Panc1 (cell line): ENCODE measurements around the gene OR8G5. TPM values are rescaled to one million over a fixed set of nuclear protein-coding genes. Genes with fewer than 3 reads are reported as not detected.
"Not testable (repeated sequence)": the region's sequence is repeated elsewhere in the genome, so short reads cannot be mapped to it uniquely, and the experiment has no call there.

Experiments used
- ATAC-seq: fragments of 200-7000 bp; cut with Tn5 transposase; 2 replicates; pipeline ENCODE4 v1.9.1; 2020; ENCODE audit warnings: mild to moderate bottlenecking, moderate library complexity
- BruUV-seq: library from RNA; stranded (reverse); fragments of 400-500 nt; replicated peaks from 2 replicates; lab custom pipeline; 2021; lab: Mats Ljungman, UMichigan
- CTCF ChIA-PET: fragments of 300-600 bp; sonication (Branson Sonifier 250); formaldehyde crosslinking; loops from one replicate; lab custom pipeline; 2022; ENCODE audit warnings: antibody characterized with exemption; lab: Charles Lee
- POLR2A ChIA-PET: fragments of 300-600 bp; sonication (Branson Sonifier 250); formaldehyde crosslinking; loops from one replicate; lab custom pipeline; 2022; ENCODE audit warnings: antibody characterized with exemption; lab: Charles Lee
- DNase-seq: peaks from one replicate; pipeline ENCODE4 v3.0.0-alpha.2; 2010; ENCODE audit warnings: low read depth, low spot score
- H3K27ac ChIP-seq: 2 replicates; pipeline ENCODE4 v1.5.1; 2011; ENCODE audit warnings: mild to moderate bottlenecking, low read length, inconsistent platforms
- H3K27me3 ChIP-seq: fragments of 200-500 bp; sonication (Bioruptor generic); 2 replicates; pipeline ENCODE4 v1.6.0; 2014; ENCODE audit warnings: low read length, inconsistent platforms; ENCODE audit not compliant: control insufficient read depth, insufficient read depth
- H3K36me3 ChIP-seq: fragments of 200-500 bp; sonication (Bioruptor generic); 2 replicates; pipeline ENCODE4 v1.5.1; 2014; ENCODE audit warnings: inconsistent platforms, mild to moderate bottlenecking, low read length, moderate library complexity; ENCODE audit not compliant: control insufficient read depth, insufficient read depth
- H3K4me1 ChIP-seq: 2 replicates; pipeline ENCODE4 v1.5.1; 2011; ENCODE audit warnings: inconsistent platforms, mild to moderate bottlenecking, low read length, moderate library complexity; ENCODE audit not compliant: control insufficient read depth, insufficient read depth
- H3K4me3 ChIP-seq, 2 experiments: 2 replicates each; pipeline ENCODE4 v1.5.1; 2011 to 2012; ENCODE audit warnings: low read depth in 2 of 2, low read length in 2 of 2, mild to moderate bottlenecking in 2 of 2, inconsistent platforms in 1 of 2, moderate library complexity in 1 of 2
- H3K9me3 ChIP-seq: fragments of 200-500 bp; sonication (Bioruptor generic); 2 replicates; pipeline ENCODE4 v1.5.1; 2014; ENCODE audit warnings: low read depth, mild to moderate bottlenecking, inconsistent platforms, low read length, moderate library complexity; ENCODE audit not compliant: control insufficient read depth, insufficient read depth
- POLR2AphosphoS5 ChIP-seq: IDR thresholded peaks from 2 replicates; pipeline ENCODE4 v1.6.1; 2012; ENCODE audit warnings: mild to moderate bottlenecking, low read depth, low read length, moderate library complexity
- SIN3A ChIP-seq: IDR thresholded peaks from 2 replicates; pipeline ENCODE4 v1.6.1; 2012; ENCODE audit warnings: low read depth, mild to moderate bottlenecking, low read length, moderate library complexity, borderline replicate concordance; ENCODE audit not compliant: insufficient read depth
- TCF7L2 ChIP-seq: IDR thresholded peaks from 2 replicates; pipeline ENCODE4 v1.6.1; 2011; ENCODE audit warnings: mild to moderate bottlenecking, low read depth, low read length, inconsistent platforms
- in situ Hi-C: cut with HindIII; loops from 2 replicates; pipeline ENCODE4 v1.10.0; 2016; ENCODE audit warnings: low sequenced_read_pairs, low pct_unique_long_range_greater_than_20kb
- intact Hi-C: fragments of 100-400 bp; cut with micrococcal nuclease; formaldehyde crosslinking; loops from one replicate; pipeline ENCODE4 v1.10.0; 2022; ENCODE audit not compliant: unreplicated experiment
- total RNA-seq: library from RNA; stranded (reverse); gene quantifications from one replicate; pipeline ENCODE4 v1.2.1, GENCODE V29; 2021; ENCODE audit not compliant: unreplicated experiment
- TF ChIP-seq, protein P1 (sequence below): fragments of 450-650 bp; IDR thresholded peaks from 2 replicates; pipeline ENCODE4 v1.5.1; 2017; ENCODE audit warnings: mild to moderate bottlenecking
- TF ChIP-seq, protein P2 (sequence below), 2 experiments: IDR thresholded peaks; 2 replicates each; pipeline ENCODE4 v1.6.1; 2011 to 2012; ENCODE audit warnings: low read depth in 2 of 2, control low read depth in 1 of 2, low read length in 1 of 2, mild to moderate bottlenecking in 1 of 2, moderate library complexity in 1 of 2; ENCODE audit not compliant: insufficient read depth in 1 of 2

OR8G5 gene
- total RNA-seq, 1 experiment from 2014 or later, result not detected

DNA sequence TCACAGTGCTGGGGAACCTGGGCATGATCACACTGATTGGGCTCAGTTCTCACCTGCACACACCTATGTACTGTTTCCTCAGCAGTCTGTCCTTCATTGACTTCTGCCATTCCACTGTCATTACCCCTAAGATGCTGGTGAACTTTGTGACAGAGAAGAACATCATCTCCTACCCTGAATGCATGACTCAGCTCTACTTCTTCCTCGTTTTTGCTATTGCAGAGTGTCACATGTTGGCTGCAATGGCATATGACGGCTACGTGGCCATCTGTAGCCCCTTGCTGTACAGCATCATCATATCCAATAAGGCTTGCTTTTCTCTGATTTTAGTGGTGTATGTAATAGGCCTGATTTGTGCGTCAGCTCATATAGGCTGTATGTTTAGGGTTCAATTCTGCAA lies 8.9 kb downstream of the OR8G5 start:
- H3K4me3 ChIP-seq, H3K4me1 ChIP-seq, ATAC-seq, intact Hi-C loops, H3K27ac ChIP-seq, BruUV-seq, H3K36me3 ChIP-seq, H3K27me3 ChIP-seq, H3K9me3 ChIP-seq, in situ Hi-C loops, DNase-seq, CTCF ChIA-PET: not testable (repeated sequence)
- POLR2A ChIA-PET, result interaction anchor here (0.6 kb wide), 1 partner anchor 66 kb away, joined by 11 read pairs; no protein-coding TSS in a partner anchor

DNA sequence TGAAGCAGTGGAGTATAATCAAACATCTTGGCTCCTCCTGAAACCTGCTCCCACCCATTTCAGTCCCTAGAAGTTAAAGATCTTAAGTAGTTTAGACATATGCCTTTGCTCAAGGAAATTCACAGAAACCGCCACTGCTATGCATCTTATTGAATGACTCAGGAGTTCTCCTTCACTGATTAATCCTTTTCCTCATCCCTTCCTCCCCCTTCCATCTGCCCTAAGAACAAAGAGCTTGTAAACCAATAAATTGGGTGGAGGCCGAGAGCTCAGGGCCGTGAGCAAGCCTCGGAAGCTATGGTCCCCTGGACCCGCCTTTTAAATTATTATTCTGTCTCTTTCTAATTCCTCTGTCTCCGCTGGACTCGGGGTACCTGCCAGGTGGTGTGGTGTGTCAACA lies 14.7 kb downstream of the OR8G5 start:
- H3K9me3 ChIP-seq, BruUV-seq, CTCF ChIA-PET, POLR2A ChIA-PET, H3K4me1 ChIP-seq, intact Hi-C loops, H3K36me3 ChIP-seq, in situ Hi-C loops, H3K27me3 ChIP-seq, DNase-seq, H3K4me3 ChIP-seq, ATAC-seq, H3K27ac ChIP-seq: not testable (repeated sequence)

DNA sequence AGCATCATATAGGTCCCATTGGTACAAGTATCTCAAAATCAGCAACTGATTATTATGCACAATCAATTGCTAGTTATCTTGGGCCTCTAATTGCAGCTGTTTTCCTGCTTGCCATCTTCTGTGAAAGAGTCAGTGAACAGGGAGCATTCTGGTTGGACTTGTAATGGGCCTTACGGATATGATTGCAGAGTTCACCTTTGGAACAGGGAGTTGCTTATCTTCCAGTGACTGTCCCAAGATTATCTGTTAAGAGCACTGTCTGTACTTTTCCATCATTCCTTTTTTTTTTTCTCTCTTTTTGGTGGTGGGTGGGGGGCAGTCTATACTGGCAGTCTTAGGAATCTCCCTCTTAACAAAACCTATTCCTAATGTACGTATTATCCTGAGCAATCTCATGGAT lies 17.8 kb downstream of the OR8G5 start:
- Histone ChIP-seq H3K4me1 (no peaks in the 10 kb centered on the region), H3K27ac (no peak overlapping the region), H3K27me3 (no peaks in the 10 kb centered on the region), H3K36me3 (no peaks in the 10 kb centered on the region), H3K9me3 (no peaks in the 10 kb centered on the region), H3K4me3 (no peak overlapping the region)
- BruUV-seq, result no TSS peak
- ATAC-seq, result no peak
- TF ChIP-seq, protein P1, sequence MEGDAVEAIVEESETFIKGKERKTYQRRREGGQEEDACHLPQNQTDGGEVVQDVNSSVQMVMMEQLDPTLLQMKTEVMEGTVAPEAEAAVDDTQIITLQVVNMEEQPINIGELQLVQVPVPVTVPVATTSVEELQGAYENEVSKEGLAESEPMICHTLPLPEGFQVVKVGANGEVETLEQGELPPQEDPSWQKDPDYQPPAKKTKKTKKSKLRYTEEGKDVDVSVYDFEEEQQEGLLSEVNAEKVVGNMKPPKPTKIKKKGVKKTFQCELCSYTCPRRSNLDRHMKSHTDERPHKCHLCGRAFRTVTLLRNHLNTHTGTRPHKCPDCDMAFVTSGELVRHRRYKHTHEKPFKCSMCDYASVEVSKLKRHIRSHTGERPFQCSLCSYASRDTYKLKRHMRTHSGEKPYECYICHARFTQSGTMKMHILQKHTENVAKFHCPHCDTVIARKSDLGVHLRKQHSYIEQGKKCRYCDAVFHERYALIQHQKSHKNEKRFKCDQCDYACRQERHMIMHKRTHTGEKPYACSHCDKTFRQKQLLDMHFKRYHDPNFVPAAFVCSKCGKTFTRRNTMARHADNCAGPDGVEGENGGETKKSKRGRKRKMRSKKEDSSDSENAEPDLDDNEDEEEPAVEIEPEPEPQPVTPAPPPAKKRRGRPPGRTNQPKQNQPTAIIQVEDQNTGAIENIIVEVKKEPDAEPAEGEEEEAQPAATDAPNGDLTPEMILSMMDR, result no peak
- TF ChIP-seq SIN3A, result no peak
- TF ChIP-seq, protein P2, sequence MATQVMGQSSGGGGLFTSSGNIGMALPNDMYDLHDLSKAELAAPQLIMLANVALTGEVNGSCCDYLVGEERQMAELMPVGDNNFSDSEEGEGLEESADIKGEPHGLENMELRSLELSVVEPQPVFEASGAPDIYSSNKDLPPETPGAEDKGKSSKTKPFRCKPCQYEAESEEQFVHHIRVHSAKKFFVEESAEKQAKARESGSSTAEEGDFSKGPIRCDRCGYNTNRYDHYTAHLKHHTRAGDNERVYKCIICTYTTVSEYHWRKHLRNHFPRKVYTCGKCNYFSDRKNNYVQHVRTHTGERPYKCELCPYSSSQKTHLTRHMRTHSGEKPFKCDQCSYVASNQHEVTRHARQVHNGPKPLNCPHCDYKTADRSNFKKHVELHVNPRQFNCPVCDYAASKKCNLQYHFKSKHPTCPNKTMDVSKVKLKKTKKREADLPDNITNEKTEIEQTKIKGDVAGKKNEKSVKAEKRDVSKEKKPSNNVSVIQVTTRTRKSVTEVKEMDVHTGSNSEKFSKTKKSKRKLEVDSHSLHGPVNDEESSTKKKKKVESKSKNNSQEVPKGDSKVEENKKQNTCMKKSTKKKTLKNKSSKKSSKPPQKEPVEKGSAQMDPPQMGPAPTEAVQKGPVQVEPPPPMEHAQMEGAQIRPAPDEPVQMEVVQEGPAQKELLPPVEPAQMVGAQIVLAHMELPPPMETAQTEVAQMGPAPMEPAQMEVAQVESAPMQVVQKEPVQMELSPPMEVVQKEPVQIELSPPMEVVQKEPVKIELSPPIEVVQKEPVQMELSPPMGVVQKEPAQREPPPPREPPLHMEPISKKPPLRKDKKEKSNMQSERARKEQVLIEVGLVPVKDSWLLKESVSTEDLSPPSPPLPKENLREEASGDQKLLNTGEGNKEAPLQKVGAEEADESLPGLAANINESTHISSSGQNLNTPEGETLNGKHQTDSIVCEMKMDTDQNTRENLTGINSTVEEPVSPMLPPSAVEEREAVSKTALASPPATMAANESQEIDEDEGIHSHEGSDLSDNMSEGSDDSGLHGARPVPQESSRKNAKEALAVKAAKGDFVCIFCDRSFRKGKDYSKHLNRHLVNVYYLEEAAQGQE (IDR thresholded peaks at IDR 0.05; ENCODE audit: insufficient read depth in 1 of 2, low read depth in 2 of 2, low read length in 1 of 2), result no peak
- TF ChIP-seq POLR2AphosphoS5, result no peak
- TF ChIP-seq TCF7L2, result no peak
- in situ Hi-C loops (no loop called here), intact Hi-C loops (no loop called here)
- DNase-seq, result no peak
- POLR2A ChIA-PET, result no interaction called here
- CTCF ChIA-PET, result interaction anchor here (0.7 kb wide), 1 partner anchor 226 kb away, joined by 6 read pairs; no protein-coding TSS in a partner anchor
